Measurements from ENCODE around the gene PTPRG.

Gene PTPRG

DNA sequence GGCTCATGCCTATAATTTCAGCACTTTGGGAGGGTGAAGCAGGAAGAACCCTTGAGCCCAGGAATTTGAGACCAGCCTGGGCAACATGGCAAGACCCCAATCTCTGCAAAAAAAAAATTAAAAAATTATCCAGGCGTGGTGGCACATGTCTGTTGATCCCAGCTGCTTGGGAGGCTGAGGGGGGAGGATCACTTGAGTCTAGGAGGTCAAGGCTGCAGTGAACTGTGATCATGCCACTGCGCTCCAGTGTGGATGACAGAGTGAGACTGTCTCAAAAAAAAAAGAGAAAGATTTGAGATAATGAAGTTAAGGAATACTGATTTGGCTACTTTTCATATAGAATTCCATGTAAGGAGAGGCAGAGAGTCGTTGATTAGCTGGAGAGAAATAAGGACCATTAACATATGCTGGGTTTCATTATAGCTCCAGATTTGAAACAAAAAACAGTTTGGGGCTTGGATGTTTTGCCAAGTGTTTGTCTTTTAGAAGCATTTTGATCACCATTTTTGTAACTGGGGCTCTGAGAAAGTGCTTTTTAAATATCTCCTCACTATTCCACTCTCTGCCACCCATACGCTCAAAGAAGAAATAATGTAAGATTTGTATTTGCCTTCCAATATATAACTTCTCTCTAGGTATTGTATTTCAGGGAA is 597.8 kb downstream of the PTPRG start:
- H3K9me3 Mint-ChIP-seq: peaks cover 0 to 4% of the 10 kb centered on the region in 2 donors
- no peak overlapping the region for H3K4me3 Mint-ChIP-seq

DNA sequence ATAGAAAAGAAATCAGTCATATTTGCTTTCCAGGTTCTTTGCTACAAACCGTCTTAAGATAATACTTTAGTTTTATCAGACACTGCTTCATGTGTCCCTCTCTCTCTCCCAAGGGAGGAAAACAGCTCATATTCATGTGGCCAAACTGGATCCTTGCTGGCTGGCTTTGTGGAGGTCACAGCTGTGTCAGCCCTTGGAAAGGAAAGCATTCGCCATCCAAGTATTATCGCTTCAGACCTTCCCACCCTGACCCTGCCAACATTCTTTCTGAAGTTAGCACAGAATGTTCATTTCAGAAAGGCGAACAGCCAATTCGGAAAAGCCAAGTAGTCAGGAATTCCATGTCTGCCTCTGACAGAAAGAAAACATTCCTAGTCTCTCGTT is 598.3 kb downstream of the PTPRG start:
- DNase-seq: no peak
- Mint-ChIP-seq H3K27ac (no peak overlapping the region), H3K4me1 (no peaks in the 10 kb centered on the region), H3K27me3 (no peaks in the 10 kb centered on the region), H3K9me3 (peaks cover 0 to 4% of the 10 kb centered on the region in 2 donors), H3K36me3 (no peaks in the 10 kb centered on the region), H3K4me3 (no peak overlapping the region)
- no peak for ATAC-seq (replicated peaks)

More for the DNA sequence above, 597.8 kb downstream of the PTPRG start:
- ATAC-seq (replicated peaks) (no peak), DNase-seq (no peak)
- Mint-ChIP-seq H3K4me1 (no peaks in the 10 kb centered on the region), H3K27me3 (no peaks in the 10 kb centered on the region), H3K36me3 (no peaks in the 10 kb centered on the region), H3K27ac (no peak overlapping the region)

DNA sequence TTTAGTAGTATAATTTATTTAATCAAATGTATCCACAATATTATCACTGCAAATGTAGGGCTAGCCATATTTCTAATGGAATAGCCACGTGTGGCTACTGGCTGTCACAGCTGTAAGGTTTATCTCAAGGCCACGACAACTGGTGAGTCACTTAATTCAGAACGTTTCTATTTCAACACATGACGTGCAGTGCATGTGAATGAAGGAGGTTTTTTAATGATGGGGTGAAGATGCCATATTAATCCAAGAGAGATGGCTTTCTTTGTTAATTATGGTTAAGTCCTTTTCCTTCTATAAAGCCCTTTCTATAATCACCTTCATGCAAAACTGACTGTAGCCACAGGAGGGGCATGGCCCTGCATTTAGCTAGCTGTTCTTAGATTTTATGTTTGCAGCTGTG is 600.0 kb downstream of the PTPRG start:
- Mint-ChIP-seq H3K9me3 (peaks cover 0 to 4% of the 10 kb centered on the region in 2 donors), H3K27me3 (no peaks in the 10 kb centered on the region), H3K4me3 (no peak overlapping the region), H3K4me1 (no peaks in the 10 kb centered on the region), H3K27ac (no peak overlapping the region), H3K36me3 (no peaks in the 10 kb centered on the region)
- DNase-seq (no peak), ATAC-seq (replicated peaks) (no peak)

DNA sequence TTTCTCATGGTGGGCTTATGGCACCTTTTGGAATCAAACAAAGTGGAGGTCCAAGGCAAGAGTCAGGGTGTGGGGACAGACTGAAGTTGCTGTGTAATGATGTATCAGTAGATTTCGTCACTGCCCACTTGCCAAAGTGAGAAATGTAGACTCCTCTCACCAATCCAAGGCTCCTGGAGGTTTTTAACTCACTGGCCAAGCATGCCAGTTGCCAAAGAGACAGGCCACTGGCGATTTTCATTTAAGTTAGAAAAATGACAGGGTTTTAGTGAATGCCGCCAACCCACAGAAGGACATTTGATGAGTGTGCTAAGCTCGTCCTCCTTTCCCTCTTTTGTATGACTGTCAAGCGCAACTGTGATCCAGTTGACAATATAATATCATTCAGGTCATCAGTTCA is 602.8 kb downstream of the PTPRG start:
- no peak for DNase-seq
- Mint-ChIP-seq H3K27me3 (peaks cover 0 to 5% of the 10 kb centered on the region in 2 donors), H3K36me3 (no peaks in the 10 kb centered on the region), H3K27ac (no peak overlapping the region), H3K4me3 (no peak overlapping the region), H3K9me3 (peaks cover 0 to 1% of the 10 kb centered on the region in 2 donors), H3K4me1 (no peaks in the 10 kb centered on the region)
- ATAC-seq (replicated peaks): no peak

DNA sequence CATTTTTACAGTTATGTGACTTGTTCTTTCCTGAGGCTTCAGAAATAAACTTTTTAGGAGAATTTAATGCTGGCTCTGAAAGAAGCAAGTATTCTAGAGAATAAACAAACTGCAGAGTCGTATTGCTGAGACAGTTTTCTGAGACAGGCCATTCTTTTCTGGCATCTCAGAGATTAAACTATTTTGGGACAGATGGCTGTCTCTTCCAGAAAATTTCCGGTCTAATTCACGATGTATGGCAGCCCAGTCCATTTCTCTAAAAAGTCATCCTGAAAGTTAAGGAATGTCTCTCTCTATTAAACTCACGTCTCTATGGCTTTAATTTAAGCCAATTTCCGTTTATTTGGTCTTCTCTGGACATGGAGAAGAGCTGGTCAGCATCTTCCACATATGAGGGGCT is 603.4 kb downstream of the PTPRG start:
- Mint-ChIP-seq H3K9me3 (peaks cover 0 to 1% of the 10 kb centered on the region in 2 donors), H3K36me3 (no peaks in the 10 kb centered on the region), H3K4me3 (no peak overlapping the region), H3K4me1 (no peaks in the 10 kb centered on the region), H3K27me3 (peaks cover 0 to 5% of the 10 kb centered on the region in 2 donors), H3K27ac (no peak overlapping the region)
- no peak for DNase-seq
- no peak for ATAC-seq (replicated peaks)

DNA sequence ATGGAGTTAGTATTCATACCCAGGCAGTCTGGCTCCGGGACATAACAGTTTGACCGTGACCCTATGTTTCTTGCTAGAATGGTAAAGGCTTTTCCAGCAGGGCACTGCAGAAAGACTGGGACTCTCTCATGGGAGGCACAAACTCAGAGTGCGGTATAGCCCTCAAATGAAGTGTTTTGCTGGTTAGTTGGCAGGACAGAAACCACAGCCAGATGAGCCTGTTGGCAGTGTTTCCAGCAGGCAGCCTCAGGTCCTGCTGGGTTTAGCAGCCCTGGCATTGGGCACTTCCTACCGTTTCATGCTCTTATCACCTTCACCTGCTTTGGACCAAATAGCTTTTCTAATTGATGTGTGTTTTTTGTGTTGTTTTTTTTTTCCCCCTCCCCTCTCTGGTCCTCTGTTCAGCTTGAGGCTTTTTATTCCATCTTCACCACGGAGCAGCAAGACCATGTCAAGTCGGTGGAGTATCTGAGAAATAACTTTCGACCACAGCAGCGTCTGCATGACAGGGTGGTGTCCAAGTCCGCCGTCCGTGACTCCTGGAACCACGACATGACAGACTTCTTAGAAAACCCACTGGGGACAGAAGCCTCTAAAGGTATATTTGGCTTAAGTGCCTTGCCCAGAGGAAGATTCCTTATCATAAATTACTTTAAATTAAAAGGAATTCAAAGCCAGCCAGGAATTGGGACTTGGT is 606.3 kb downstream of the PTPRG start:
- ATAC-seq (replicated peaks): no peak
- H3K4me1 Mint-ChIP-seq: no peaks in the 10 kb centered on the region
- no peak overlapping the region for H3K27ac Mint-ChIP-seq
- no peaks in the 10 kb centered on the region for H3K36me3 Mint-ChIP-seq
- peaks cover 0 to 3% of the 10 kb centered on the region in 2 donors for H3K9me3 Mint-ChIP-seq
- no peak for DNase-seq
- H3K4me3 Mint-ChIP-seq: no peak overlapping the region
- peaks cover 0 to 5% of the 10 kb centered on the region in 2 donors for H3K27me3 Mint-ChIP-seq

DNA sequence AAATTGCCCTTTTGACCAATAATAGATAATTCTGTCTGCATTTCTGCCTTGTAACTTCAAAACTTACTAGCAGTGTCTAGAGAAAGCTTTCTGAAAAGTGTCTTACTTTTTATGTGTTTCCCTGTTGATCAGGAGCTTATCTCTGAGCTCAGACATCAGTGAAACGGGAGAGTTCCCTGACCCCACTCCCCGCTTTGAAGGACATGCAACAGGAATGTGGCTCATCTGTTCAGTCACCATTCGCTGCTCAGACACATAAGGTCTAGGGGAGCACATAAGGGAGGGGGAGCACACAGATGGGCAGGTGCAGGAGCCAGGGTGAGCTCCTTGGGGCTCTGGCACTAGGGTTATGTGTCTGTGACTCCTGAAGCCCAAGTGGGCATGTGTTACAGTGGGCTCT is 607.0 kb downstream of the PTPRG start:
- H3K4me1 Mint-ChIP-seq: no peaks in the 10 kb centered on the region
- ATAC-seq (replicated peaks) (no peak), DNase-seq (no peak)
- H3K27ac Mint-ChIP-seq: no peak overlapping the region
- no peak overlapping the region for H3K4me3 Mint-ChIP-seq
- H3K36me3 Mint-ChIP-seq: no peaks in the 10 kb centered on the region
- H3K27me3 Mint-ChIP-seq: peaks cover 0 to 5% of the 10 kb centered on the region in 2 donors
- H3K9me3 Mint-ChIP-seq: peaks cover 0 to 1% of the 10 kb centered on the region in 2 donors

DNA sequence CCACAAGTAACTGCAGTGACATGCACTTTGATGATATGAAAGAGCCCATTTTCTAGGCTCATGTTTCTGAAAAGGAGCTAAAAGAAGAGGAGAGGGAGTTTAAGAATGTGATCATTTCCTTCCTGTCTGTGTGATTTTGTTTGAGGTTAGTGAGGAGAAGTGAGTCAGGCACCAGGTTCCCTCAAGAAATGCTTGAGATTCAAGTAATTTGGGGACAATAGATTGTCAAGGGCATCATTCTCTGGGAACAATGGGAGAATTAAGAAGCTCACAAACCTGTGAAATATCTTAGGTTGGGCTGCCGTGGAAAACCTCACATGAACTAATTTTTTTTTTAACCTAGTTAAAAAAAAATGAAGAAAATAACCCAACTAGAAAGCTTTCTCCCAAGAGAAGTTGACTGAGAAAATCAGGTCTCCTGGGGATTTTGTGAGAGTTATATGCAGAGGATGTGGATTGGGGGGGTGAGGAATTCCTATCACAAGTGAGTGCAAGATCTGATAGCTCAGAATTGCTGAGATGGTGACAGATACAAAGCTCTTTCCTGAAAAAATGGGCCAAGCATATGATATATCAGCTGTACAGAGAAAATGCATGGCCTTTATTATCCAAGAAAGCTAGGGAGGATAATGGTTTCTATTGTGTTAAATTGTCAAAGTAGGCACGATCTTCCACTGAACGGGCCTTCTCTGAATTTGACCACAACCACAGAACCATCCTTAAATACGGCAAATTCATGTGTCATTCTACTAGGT is 608.7 kb downstream of the PTPRG start:
- no peak for ATAC-seq (replicated peaks)
- H3K9me3 Mint-ChIP-seq: peaks cover 0 to 1% of the 10 kb centered on the region in 2 donors
- H3K4me1 Mint-ChIP-seq: no peaks in the 10 kb centered on the region
- DNase-seq: no peak
- H3K27me3 Mint-ChIP-seq: peaks cover 0 to 5% of the 10 kb centered on the region in 2 donors
- no peaks in the 10 kb centered on the region for H3K36me3 Mint-ChIP-seq
- H3K4me3 Mint-ChIP-seq: no peak overlapping the region
- no peak overlapping the region for H3K27ac Mint-ChIP-seq

DNA sequence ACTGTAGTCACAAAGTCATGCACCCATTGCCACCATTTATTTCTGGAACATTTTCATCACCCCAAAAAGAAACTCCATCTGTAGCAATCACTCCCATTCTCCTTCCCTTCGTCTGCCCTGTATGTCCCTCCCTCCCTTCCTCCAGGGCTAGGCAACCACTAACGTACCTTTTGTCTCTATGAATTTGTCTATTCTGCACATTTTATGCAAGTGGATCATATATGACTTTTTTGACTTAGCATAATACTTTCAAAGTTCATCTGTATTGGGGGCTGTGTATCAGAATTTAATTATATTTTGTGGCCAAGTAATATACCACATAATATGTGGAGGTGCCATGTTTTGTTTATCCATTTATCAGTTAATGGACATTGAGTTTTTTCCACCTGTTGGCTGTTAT is 610.4 kb downstream of the PTPRG start:
- H3K27ac Mint-ChIP-seq: no peak overlapping the region
- no peak overlapping the region for H3K4me3 Mint-ChIP-seq
- no peaks in the 10 kb centered on the region for H3K36me3 Mint-ChIP-seq
- ATAC-seq (replicated peaks) (no peak), DNase-seq (no peak)
- no peaks in the 10 kb centered on the region for H3K4me1 Mint-ChIP-seq
- peaks cover 0 to 5% of the 10 kb centered on the region in 2 donors for H3K27me3 Mint-ChIP-seq
- H3K9me3 Mint-ChIP-seq: peaks cover 0 to 1% of the 10 kb centered on the region in 2 donors

DNA sequence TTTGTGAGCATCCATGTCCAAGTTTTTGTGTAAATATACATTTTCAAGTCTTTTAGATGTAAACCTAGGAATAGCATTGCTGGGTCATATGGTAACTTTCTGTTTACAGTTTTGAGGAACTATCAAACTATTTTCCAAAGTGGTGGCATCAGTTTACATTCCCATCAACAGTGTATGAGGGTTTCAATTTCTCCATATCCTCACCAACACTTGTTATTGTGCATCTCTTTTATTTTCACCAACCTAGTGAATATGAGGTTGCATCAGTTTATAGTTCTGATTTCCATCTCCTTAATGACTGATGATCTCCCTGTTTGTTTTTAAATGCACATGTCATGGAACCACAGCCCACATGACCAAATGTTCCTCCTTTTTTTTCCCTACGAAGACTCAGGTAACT is 610.8 kb downstream of the PTPRG start:
- Mint-ChIP-seq H3K4me3 (no peak overlapping the region), H3K4me1 (no peaks in the 10 kb centered on the region)
- ATAC-seq (replicated peaks): no peak

DNA sequence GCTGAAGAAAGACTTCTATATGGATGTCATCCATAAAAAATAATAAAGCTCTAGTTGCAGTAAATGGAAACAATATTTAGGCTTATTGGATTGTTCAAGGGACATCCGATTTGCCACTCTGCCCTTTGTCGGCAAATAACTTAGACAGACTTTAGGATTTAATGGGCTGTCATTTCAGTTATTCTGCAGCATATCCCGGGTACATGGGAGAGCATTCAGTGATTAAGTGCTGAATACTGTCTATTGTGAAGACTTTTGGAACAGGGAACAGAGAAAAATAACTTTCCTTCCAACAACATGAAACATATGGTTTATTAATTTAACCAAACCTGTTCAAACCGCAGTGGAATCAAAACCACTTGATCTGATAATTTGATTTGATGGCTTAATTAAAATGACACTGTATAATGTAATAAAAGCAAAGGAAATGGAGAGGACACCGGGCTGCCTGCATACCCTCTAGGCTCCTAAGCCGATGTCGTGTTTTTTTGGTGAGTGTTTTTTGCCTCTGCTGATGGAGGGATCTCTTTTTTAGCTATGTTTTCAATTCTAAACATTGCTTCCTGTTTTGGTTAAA is 612.7 kb downstream of the PTPRG start:
- Mint-ChIP-seq H3K27me3 (no peaks in the 10 kb centered on the region), H3K4me3 (no peak overlapping the region), H3K9me3 (peaks cover 0 to 1% of the 10 kb centered on the region in 2 donors), H3K27ac (no peak overlapping the region), H3K4me1 (no peaks in the 10 kb centered on the region), H3K36me3 (no peaks in the 10 kb centered on the region)
- DNase-seq: no peak
- ATAC-seq (replicated peaks): no peak

More for the DNA sequence above, 610.8 kb downstream of the PTPRG start:
- peaks cover 0 to 1% of the 10 kb centered on the region in 2 donors for H3K9me3 Mint-ChIP-seq
- no peak for DNase-seq
- H3K27me3 Mint-ChIP-seq: peaks cover 0 to 5% of the 10 kb centered on the region in 2 donors
- no peak overlapping the region for H3K27ac Mint-ChIP-seq
- no peaks in the 10 kb centered on the region for H3K36me3 Mint-ChIP-seq

DNA sequence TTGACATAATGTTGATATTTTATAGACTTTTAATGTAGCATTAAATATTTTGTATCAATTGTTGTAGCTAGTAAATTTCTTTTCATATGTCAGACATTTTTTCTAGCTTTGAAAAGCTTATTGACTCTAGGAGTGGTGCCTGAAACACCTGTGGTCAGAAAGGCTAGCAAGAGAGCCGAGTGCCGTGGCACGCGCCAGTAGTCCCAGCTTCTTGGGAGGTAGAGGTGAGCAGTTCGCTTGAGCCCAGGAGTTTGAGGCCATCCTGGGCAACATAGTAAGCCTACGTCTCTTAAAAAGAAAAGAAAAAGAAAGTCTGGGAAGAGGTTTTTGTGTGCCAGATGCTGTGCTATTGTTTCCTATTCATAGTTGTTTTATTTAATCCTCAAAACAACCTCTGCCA is 613.8 kb downstream of the PTPRG start:
- no peak for DNase-seq
- H3K9me3 Mint-ChIP-seq: peaks cover 0 to 1% of the 10 kb centered on the region in 2 donors
- H3K4me3 Mint-ChIP-seq: no peak overlapping the region
- H3K27me3 Mint-ChIP-seq: no peaks in the 10 kb centered on the region
- no peaks in the 10 kb centered on the region for H3K36me3 Mint-ChIP-seq
- no peaks in the 10 kb centered on the region for H3K4me1 Mint-ChIP-seq
- no peak overlapping the region for H3K27ac Mint-ChIP-seq
- ATAC-seq (replicated peaks): no peak

DNA sequence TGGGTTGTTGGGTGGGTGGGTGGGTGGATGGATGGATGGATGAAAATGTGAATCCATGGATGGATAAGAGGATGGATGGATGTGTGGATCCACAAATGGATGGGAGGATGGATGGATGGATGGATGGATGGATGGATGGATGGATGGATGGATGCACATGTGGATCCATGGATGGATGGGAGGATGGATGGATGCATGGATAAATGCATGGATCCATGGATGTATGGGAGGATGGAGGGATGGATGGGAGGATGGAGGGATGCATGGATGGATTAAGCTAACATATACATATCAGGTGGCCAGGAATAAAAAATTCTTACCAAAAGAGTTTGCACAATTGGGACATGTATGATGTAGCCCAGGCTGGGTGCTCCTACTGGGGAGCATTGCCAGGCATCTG is 616.7 kb downstream of the PTPRG start:
- H3K36me3 Mint-ChIP-seq: no peaks in the 10 kb centered on the region
- ATAC-seq (replicated peaks) (no peak), DNase-seq (no peak)
- no peak overlapping the region for H3K4me3 Mint-ChIP-seq
- H3K4me1 Mint-ChIP-seq: no peaks in the 10 kb centered on the region
- no peaks in the 10 kb centered on the region for H3K9me3 Mint-ChIP-seq
- H3K27me3 Mint-ChIP-seq: no peaks in the 10 kb centered on the region
- no peak overlapping the region for H3K27ac Mint-ChIP-seq

DNA sequence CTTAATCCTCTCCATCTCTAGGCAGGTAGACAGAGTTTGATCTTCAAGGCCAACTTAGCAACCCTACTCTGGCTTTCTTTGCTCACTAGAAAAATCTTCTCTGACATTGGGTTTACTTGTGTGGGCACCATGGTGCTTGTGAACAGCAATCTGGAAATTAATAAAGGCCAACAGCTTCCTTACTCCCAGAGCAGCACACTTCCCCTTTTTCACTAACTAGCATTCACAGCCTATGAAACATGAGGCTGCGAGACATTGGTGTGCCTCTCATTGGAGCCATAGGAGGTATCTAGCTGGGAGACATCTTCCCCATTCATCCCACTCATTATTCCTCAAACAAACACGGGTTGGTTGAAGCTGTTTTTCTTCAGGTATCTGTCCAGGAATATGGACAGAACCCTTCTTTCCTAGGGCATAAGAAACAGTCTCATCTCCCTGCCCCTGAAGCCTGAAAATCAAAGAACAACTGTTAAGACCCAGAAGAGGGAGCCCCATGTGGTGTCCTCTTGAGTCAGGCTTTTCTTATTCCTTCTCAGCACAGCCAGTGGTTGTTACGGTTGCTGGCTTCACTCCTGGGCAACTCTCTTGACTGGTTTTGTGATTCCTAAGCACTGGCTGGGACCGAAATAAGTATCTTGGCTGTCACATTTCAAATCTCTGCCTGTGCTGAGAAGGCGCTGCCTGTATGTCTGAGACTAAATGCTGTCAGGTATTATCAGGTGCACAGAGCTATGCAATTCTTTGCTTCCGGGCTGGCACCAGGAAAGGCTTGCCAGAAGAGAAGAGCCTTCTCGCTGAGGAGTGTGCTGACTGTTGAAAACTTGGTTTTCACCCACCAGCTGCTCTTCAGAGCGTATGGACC is 617.6 kb downstream of the PTPRG start:
- Mint-ChIP-seq H3K27me3 (peaks cover 0 to 3% of the 10 kb centered on the region in 2 donors), H3K9me3 (no peaks in the 10 kb centered on the region), H3K27ac (no peak overlapping the region), H3K4me1 (no peaks in the 10 kb centered on the region), H3K4me3 (no peak overlapping the region), H3K36me3 (no peaks in the 10 kb centered on the region)
- DNase-seq (no peak), ATAC-seq (replicated peaks) (no peak)
